Stimulated activated CD8-positive, alpha-beta memory T cell treated with anti-CD3 and anti-CD28 coated beads, Interleukin-15, amount 100 ng/mL, for 48 hours (primary cell): ENCODE results near the gene CCDC40.
"Not testable (repeated sequence)": the region's sequence is repeated elsewhere in the genome, so short reads cannot be mapped to it uniquely, and the experiment has no call there.

Source experiments
- DNase-seq, 2 donors: peaks; one replicate each; pipeline ENCODE4 v3.0.0-alpha.2; 2020; ENCODE audit warnings: low read depth in 2 of 2

CCDC40 gene

DNA sequence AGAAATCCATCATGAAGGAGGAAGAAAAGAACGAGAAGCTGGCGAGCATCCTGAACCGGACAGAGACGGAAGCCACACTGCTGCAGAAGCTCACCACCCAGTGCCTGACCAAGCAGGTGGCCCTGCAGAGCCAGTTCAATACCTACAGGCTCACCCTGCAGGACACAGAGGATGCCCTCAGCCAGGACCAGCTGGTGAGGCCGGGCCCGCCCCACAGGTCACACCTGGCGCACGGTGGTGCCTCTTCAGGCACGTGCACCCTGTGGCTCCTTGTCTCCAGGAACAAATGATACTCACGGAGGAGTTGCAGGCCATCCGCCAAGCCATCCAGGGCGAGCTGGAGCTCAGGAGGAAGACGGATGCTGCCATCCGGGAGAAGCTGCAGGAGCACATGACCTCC lies 45.2 kb downstream of the CCDC40 start:
- no peak for DNase-seq

GRCh38 chr17:80082403-80083135 lies 46.1 kb downstream of the CCDC40 start:
- peak; percentile 34 to 51 for DNase-seq

GRCh38 chr17:80083136-80083661 lies 46.8 kb downstream of the CCDC40 start:
- no peak for DNase-seq

DNA sequence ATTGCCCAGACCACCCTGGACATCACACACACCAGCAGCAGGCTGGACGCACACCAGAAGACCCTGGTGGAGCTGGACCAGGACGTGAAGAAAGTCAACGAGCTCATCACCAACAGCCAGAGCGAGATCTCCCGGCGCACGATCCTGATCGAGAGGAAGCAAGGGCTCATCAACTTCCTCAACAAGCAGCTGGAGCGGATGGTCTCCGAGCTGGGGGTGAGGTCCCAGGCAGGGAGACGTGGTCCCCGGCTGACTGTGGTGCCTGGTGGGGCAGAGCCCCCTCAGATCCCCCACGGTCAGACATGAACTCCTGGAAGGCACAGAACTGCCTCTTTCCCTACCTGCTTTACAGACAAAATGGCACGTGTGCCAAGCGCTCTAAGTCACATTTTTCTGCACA lies 48.3 kb downstream of the CCDC40 start:
- DNase-seq, result no peak

GRCh38 chr17:80086081-80086480 lies 49.6 kb downstream of the CCDC40 start:
- DNase-seq, result no peak

- no peak for DNase-seq
These were observed 50.2 kb downstream of the CCDC40 start for GRCh38 chr17:80086616-80087015.

DNA sequence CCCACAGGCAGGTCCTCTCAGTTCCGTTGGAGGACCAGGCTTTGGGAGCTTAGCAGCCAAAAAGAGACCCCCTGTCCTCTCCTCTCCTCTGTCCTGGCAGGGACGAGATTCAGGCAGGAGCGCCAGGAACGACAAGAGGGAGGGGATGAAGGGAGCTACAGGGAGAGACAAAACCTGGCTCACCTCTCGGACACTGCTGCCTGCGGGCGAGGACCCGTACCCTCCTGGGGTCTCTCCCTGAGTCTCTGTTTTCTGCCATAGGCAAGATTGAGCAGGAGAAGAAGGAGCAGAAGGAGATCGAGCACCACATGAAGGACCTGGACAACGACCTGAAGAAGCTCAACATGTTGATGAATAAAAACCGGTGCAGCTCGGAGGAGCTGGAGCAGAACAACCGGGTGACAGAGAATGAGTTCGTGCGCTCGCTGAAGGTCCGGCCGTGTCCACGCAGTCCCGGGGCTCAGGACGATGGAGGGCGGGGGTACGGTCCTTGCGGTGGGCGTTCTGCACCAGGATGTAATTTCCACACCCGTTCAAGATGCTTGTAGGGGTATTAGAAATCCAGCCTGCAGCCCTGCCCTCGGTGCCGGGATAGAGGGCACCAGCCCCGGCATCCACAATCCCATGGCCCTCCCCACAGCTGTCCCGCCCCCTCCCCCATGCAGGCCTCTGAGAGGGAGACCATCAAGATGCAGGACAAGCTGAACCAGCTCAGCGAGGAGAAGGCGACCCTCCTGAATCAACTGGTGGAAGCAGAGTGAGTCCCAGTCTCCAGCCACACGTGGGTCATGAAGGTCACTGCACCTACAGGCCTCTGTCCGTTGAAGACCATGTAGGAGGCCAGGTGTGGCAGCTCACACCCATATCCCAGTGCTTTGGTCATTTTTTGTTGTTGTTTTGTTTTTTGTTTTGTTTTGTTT lies 51.2 kb downstream of the CCDC40 start:
- DNase-seq, result no peak

GRCh38 chr17:80089762-80090161 lies 53.3 kb downstream of the CCDC40 start:
- no peak for DNase-seq

GRCh38 chr17:80090164-80090563 lies 53.7 kb downstream of the CCDC40 start:
- DNase-seq, result not testable (repeated sequence)

GRCh38 chr17:80091376-80091775 lies 54.9 kb downstream of the CCDC40 start:
- DNase-seq, result no peak

GRCh38 chr17:80092959-80093358 lies 56.5 kb downstream of the CCDC40 start:
- DNase-seq, result no peak

DNA sequence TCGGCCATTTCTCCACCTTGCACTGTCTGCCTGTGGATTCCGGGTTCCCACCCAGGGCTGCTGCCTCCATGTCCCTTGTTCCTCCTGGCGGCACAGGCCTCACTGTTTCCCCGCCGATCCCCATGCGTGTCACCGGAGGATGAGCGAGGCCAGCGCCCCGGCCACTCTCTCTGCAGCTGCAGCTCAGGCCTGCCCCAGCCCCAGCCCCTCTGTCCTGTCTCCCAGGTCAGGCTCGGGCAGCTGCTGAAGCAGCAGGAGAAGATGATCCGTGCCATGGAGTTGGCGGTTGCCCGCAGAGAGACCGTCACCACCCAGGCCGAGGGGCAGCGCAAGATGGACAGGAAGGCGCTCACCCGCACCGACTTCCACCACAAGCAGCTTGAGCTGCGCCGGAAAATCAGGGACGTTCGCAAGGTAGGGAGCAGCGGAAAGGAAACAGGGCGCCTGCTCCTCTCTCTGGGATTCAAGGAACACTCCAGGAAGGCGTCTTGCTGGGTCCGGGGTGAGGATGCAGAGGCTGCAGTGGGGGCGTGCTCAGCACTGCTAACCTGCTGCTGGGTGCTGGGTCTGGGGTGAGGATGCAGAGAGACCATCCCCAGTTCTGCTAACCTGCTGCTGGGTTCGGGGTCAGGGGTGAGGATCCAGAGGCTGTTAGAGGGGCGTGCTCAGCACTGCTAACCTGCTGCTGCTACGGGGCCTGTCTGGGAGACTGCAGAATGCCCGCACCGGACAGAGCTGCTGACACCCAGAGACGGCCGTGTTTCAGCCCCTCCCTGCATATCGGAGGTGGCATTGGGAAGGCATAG lies 58.8 kb downstream of the CCDC40 start:
- DNase-seq, result no peak

DNA sequence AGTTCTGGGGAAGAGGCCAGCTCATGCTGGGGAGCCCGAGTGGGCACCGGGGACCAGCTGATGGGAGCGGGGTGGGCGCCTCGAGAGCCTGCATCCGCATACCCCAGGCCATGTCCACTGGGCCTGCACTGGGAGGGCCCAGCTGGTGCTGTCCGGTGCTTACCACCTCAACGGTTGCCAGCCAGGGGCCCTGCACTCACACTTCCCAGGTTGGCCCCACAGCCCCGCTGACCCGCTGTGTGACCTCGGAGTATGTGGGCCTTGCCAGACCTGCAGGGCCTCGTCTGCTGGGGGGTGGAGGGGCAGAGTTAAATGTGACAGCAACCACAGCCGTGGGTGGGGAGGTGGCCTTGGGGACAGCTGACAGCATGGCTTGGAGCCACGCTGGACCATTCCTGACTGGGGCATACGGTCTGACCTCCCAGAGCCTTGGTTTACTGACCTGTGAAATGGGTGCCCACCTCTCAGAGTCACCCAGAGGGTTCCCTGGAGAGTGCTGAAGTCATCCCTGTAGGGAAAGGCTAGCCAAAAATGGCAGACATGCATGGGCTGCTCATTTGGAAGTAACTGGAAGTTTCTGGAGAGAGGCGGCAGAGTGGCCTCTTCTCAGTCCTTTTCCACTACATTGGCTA lies 59.5 kb downstream of the CCDC40 start:
- no peak for DNase-seq

DNA sequence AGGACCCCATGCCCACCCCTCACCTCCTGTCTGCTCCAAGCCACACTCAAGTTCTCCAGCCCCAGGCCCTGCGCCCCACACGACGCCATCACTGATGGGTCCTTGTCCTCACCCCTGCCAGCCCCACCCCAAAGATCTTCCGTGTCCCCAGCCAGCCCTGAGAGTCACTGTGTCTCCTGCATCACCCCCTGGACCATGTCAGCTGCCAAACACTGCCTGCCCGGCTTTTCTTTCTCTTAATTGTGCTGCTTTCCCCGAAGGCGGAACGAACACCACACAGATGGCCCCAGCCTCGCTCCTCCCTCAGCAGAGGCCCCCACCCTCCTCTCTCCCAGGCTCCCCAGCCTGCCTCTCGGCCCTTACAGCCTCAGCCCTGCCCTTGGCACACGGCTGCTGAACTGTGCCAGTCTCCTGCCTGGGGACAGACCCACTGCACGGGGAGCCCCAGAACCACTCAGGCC lies 60.1 kb downstream of the CCDC40 start:
- no peak for DNase-seq

DNA sequence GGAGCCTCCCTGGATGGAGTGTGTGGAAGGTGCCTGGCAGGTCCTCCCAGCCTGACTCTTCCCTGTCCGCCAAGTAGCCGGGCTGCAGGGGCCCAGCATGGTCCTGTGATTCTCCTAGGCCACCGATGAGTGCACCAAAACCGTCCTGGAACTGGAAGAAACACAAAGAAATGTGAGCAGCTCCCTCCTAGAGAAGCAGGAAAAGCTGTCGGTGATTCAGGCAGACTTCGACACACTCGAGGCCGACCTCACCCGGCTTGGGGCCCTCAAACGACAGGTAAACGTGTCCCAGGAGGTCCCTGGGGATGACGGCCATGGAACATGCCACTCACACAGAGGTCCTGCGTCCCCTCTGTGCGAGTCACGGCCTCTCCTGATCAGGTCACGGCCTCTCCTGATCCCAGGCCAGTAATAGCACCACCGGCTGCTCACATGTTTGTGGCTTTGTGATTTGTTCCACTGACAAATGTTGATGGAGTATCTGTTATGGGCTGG lies 60.7 kb downstream of the CCDC40 start:
- DNase-seq, result no peak

GRCh38 chr17:80097844-80098691 lies 61.6 kb downstream of the CCDC40 start:
- DNase-seq, result no peak

GRCh38 chr17:80099291-80100034 lies 63.0 kb downstream of the CCDC40 start:
- DNase-seq, result no peak

DNA sequence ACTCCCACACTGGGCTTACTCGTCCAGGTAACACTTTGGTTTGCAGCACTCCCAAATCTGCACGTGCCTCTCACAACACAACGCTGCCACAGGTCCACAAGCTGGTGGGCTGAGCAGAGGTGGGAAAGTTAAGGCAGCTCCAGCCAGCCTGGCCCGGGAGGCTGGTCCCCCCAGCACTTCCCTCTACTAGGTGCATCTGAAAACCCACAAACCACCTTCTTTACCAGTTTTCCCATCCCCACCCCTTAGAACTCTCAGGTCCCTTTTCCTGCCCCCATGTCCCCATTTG lies 63.5 kb downstream of the CCDC40 start:
- no peak for DNase-seq
